Measurements from ENCODE around the gene MEGF11. TPM values are rescaled to one million over a fixed set of nuclear protein-coding genes. Genes with fewer than 3 reads are reported as not detected.

MEGF11 gene
- polyA plus RNA-seq, 3 donors from 2014 or later = not detected

DNA sequence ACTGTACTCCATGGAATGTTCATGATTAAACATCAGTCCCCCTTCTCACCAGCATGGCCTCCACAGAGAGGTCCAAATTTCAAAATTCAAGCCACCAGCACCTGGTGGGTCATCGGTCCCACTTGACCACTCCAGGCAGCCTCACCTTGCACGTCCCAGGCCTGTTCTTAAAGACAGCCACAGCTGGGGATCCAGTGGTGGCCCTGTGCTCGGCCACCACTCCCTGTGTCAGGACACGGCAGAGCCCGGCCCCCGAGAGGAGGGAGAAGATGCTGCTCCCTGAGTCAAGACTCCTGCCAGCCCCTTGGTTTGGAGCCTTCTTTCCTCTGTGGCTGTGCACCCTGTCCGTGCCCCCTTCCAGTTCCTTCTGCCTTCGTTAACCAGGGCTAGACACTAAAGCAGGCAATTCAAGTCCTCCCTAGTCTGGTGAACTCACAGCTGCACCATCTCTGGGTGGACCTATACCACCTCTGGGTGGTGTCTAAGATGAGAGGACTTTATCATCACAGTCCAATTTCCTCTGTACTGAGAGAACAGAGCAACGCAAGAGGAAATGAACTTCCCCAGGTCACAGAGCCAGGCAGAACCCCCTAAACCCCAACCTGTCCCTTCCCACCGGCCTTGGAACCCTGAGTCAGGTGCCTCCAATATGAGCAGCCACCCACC lies 97.1 kb downstream of the MEGF11 start:
- no peaks in the 10 kb centered on the region for H3K9me3 Mint-ChIP-seq
- H3K36me3 Mint-ChIP-seq = no peaks in the 10 kb centered on the region
- no peaks in the 10 kb centered on the region for H3K4me1 Mint-ChIP-seq
- no peak overlapping the region for H3K4me3 Mint-ChIP-seq
- H3K27me3 Mint-ChIP-seq (ENCODE audit: low read depth in 3 of 3) = peaks cover 0 to 3% (median 0%) of the 10 kb centered on the region in 3 donors
- no peak for DNase-seq
- H3K27ac Mint-ChIP-seq = no peak overlapping the region

DNA sequence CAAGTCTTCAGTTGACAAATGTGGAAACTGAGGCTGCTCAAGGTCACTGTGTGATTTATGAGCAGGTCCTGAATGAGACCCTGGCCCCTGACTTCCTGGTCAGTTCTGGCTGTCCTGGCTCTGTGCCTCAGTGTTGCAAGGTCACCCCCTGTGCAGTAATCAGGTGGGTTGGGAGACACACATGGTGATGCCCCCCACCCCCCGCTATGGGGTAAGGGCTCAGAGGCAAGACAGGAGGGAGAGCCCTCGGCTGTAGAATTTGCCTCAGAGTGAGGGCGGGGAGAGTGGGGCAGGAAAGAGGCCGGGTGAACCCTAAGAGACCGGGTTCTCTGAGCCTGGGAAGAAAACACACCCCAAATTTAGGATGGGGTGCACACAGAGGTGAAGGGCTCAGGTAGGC lies 98.5 kb downstream of the MEGF11 start:
- H3K4me3 Mint-ChIP-seq = no peak overlapping the region
- H3K27ac Mint-ChIP-seq = no peak overlapping the region
- H3K27me3 Mint-ChIP-seq (ENCODE audit: low read depth in 3 of 3) = peaks cover 0 to 3% (median 0%) of the 10 kb centered on the region in 3 donors
- no peaks in the 10 kb centered on the region for H3K9me3 Mint-ChIP-seq
- H3K36me3 Mint-ChIP-seq = no peaks in the 10 kb centered on the region
- no peaks in the 10 kb centered on the region for H3K4me1 Mint-ChIP-seq
- no peak for DNase-seq

DNA sequence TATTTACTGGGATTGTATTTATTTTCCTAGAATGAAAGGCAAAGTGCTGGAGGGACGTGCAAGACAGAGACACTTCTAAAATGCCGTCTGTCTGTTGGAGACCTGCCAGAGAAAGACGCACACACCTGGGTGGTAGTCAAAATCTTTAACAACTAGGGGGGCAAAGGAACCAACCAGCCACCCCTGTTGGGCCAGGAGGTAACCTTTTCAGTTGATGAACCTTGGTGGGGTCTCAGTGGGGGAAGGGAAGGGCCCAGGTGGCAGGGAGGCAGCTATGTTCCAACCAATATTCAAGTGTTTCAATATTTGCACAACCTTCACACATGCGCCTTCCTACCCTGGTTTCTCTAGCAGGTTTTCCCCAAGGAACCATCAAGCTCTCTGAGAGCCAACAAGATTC lies 99.0 kb downstream of the MEGF11 start:
- no peaks in the 10 kb centered on the region for H3K9me3 Mint-ChIP-seq
- no peak overlapping the region for H3K4me3 Mint-ChIP-seq
- H3K27me3 Mint-ChIP-seq (ENCODE audit: low read depth in 3 of 3) = peaks cover 0 to 3% (median 0%) of the 10 kb centered on the region in 3 donors
- no peaks in the 10 kb centered on the region for H3K36me3 Mint-ChIP-seq
- no peak overlapping the region for H3K27ac Mint-ChIP-seq
- DNase-seq = no peak
- no peaks in the 10 kb centered on the region for H3K4me1 Mint-ChIP-seq

DNA sequence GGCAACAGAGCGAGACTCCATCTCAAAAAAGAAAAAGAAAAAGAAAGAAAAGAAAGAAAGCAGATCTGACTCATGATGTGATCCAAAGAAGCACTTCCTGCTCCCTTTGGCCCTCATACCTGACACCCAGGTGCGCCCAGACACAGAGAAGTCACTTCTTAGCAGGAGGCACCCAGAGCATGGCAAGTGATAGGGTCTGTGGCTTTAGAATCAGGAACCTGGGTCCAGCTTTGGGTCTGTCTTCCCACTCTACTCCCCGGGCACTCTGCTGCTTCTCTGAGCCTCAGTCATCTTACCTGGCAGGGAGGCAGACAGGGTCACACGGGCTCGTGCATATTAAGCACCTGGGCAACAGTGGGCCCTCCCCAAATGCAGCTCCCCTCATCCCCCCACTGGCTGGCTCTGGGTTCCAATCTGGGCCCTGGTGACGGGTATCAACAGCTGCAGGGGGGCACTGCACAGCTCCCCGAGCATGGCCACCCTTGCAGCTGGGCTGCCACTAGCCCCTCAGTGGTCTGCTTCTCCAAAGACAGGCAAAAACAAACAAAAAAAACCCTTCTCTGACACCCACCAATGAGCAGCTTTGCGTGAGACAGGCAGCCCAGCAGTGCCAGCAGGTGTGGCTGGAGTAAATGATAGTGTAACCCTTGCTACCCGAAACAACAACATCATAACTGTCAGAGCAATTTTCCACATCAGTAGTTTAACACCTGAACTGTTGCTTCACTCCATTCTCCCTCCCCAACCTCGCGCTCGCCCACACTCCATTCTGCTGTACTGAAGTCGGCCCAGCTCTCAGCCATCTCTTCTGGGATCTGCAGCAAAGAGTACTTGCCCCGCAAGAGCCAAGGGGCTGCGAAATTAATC lies 99.8 kb downstream of the MEGF11 start:
- H3K4me1 Mint-ChIP-seq = no peaks in the 10 kb centered on the region
- H3K9me3 Mint-ChIP-seq = no peaks in the 10 kb centered on the region
- H3K4me3 Mint-ChIP-seq = no peak overlapping the region
- DNase-seq = no peak
- peaks cover 0 to 3% (median 0%) of the 10 kb centered on the region in 3 donors for H3K27me3 Mint-ChIP-seq (ENCODE audit: low read depth in 3 of 3)
- no peak overlapping the region for H3K27ac Mint-ChIP-seq
- no peaks in the 10 kb centered on the region for H3K36me3 Mint-ChIP-seq

DNA sequence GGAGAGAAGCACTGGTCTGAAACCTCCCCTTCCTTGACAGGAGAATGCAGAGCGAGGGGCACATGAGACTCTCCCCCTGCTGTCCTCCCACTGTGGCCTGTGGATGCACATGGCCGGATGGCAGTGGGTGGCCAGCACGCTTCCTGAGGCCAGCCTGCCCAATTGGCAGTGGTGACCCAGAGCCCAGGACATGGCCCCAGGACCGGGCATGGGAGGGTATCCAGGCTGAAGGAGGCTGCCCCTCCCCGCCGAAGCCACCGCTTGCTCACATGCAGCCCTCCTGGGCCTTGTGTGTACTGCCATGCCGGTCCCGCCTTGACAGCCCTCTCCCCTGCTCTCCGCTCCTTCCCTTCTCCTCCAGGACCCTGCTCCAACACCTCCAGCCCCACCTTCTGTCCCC lies 100.9 kb downstream of the MEGF11 start:
- Mint-ChIP-seq H3K4me3 (no peak overlapping the region), H3K27ac (no peak overlapping the region), H3K4me1 (no peaks in the 10 kb centered on the region), H3K27me3 (ENCODE audit: low read depth in 3 of 3) (peaks cover 0 to 3% (median 0%) of the 10 kb centered on the region in 3 donors), H3K9me3 (no peaks in the 10 kb centered on the region), H3K36me3 (no peaks in the 10 kb centered on the region)
- no peak for DNase-seq

DNA sequence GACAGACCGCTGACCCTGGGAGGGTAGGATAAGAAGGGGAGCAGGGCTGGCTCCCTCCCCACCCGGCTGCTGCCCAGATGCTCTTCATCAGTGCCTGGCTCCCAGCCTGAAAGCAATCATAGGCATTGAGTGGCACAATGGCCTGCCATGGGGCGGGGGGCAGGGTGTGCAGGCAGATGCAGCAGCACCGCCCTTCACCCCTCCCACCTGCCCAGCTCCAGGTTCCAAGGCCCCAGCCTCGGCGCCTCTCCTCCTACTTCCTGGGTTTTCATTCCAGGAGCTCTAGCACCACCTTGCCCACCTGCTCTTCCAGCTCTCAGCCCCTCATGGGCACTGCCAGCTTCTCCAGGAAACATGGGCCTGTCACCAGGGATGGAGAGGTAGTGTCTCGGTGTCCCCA lies 101.7 kb downstream of the MEGF11 start:
- no peak for DNase-seq
- H3K4me3 Mint-ChIP-seq = no peak overlapping the region
- peaks cover 0 to 3% (median 2%) of the 10 kb centered on the region in 3 donors for H3K27me3 Mint-ChIP-seq (ENCODE audit: low read depth in 3 of 3)
- no peaks in the 10 kb centered on the region for H3K9me3 Mint-ChIP-seq
- no peak overlapping the region for H3K27ac Mint-ChIP-seq
- H3K36me3 Mint-ChIP-seq = no peaks in the 10 kb centered on the region
- no peaks in the 10 kb centered on the region for H3K4me1 Mint-ChIP-seq

DNA sequence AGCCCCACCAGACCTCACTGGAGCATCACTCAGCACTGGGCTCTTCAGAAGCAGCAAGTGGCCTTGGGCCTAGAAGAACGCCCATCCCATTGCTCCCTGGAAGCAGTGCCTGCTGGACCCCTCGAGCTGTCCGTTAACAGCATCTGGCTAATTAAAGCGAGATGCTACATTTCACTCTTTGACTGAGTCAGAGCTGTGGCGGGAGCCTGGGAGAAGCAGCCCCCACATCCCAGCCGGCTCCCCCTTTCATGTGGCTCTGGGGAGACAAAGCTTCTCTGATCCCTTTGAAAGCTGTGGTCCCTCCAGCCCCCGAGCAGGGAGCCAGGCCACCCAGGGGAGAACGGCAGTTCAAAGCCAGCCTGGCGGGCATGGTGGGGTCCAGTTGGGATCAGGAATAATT lies 103.7 kb downstream of the MEGF11 start:
- no peaks in the 10 kb centered on the region for H3K9me3 Mint-ChIP-seq
- no peaks in the 10 kb centered on the region for H3K4me1 Mint-ChIP-seq
- peaks cover 0 to 3% (median 3%) of the 10 kb centered on the region in 3 donors for H3K27me3 Mint-ChIP-seq (ENCODE audit: low read depth in 3 of 3)
- H3K4me3 Mint-ChIP-seq = no peak overlapping the region
- no peak overlapping the region for H3K27ac Mint-ChIP-seq
- DNase-seq = no peak
- H3K36me3 Mint-ChIP-seq = no peaks in the 10 kb centered on the region

DNA sequence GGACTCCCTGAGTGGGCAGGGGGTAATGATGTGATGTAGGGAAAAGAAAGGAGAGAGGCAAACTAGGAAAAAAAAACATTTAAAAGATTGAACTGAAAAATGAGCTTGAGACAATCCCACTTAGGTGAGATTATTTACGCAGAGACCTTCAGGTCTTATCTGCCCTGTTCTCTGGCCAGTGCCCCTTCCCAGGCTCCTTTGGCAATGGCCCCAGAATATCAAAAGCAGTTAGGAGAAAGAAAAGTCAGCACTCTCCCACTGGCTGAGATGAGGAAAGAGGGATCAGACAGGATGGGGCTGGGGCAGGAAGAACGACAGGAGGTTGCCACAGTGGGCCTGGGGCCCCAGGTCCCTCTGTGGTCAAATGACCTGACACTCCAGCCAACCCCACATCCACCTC lies 105.4 kb downstream of the MEGF11 start:
- H3K9me3 Mint-ChIP-seq = no peaks in the 10 kb centered on the region
- H3K27me3 Mint-ChIP-seq (ENCODE audit: low read depth in 3 of 3) = peaks cover 0 to 3% (median 0%) of the 10 kb centered on the region in 3 donors
- no peak for DNase-seq
- H3K4me1 Mint-ChIP-seq = no peaks in the 10 kb centered on the region
- no peak overlapping the region for H3K4me3 Mint-ChIP-seq
- no peaks in the 10 kb centered on the region for H3K36me3 Mint-ChIP-seq
- H3K27ac Mint-ChIP-seq = no peak overlapping the region

DNA sequence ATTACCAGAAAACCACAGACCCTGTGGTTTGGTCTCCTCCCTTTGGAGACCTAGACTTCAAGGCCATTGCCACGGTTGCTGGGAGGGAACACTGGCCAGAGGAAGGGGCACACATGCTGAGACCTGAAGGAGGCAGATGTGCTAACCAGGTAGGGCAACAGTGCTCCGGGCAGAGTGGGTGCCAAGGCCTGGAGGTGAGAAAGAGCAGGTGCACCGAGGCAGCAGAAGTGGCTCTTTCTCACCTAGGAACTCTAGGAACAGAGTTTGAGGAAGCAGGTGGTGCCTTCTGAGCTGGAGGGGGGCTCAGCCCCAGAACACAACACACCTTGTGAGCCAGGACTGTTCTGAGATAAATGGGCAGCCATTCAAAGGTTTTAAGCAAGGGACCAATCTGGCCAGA lies 106.1 kb downstream of the MEGF11 start:
- no peaks in the 10 kb centered on the region for H3K4me1 Mint-ChIP-seq

DNA sequence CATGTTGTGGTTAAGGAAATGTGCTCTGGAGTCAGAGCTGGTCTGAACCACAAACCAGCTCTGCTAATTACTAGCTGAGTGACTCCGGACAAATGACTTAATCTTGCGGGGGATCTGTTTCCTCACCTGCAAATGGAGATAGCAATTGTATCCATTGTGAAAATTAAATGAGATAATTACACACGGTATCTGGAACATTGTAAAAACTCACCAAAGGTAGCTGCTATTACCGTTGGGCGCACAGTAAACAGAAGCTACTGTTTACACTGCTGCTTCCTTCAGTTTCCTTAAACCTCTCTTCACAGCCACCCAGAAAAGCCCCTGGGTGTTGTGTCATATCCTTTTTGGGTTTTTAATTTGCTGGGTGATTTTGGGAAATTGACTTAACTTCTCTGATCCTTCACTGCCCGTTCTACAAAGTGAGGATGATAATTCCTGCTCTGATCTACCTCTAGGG lies 107.8 kb downstream of the MEGF11 start:
- no peak for DNase-seq
- H3K9me3 Mint-ChIP-seq = no peaks in the 10 kb centered on the region
- H3K36me3 Mint-ChIP-seq = no peaks in the 10 kb centered on the region
- H3K27me3 Mint-ChIP-seq (ENCODE audit: low read depth in 3 of 3) = peaks cover 0 to 3% (median 0%) of the 10 kb centered on the region in 3 donors
- no peak overlapping the region for H3K27ac Mint-ChIP-seq
- H3K4me1 Mint-ChIP-seq = no peaks in the 10 kb centered on the region
- H3K4me3 Mint-ChIP-seq = no peak overlapping the region

More for the DNA sequence above, 106.1 kb downstream of the MEGF11 start:
- Mint-ChIP-seq H3K27me3 (ENCODE audit: low read depth in 3 of 3) (peaks cover 0 to 3% (median 0%) of the 10 kb centered on the region in 3 donors), H3K9me3 (no peaks in the 10 kb centered on the region), H3K27ac (no peak overlapping the region), H3K4me3 (no peak overlapping the region), H3K36me3 (no peaks in the 10 kb centered on the region)
- no peak for DNase-seq

DNA sequence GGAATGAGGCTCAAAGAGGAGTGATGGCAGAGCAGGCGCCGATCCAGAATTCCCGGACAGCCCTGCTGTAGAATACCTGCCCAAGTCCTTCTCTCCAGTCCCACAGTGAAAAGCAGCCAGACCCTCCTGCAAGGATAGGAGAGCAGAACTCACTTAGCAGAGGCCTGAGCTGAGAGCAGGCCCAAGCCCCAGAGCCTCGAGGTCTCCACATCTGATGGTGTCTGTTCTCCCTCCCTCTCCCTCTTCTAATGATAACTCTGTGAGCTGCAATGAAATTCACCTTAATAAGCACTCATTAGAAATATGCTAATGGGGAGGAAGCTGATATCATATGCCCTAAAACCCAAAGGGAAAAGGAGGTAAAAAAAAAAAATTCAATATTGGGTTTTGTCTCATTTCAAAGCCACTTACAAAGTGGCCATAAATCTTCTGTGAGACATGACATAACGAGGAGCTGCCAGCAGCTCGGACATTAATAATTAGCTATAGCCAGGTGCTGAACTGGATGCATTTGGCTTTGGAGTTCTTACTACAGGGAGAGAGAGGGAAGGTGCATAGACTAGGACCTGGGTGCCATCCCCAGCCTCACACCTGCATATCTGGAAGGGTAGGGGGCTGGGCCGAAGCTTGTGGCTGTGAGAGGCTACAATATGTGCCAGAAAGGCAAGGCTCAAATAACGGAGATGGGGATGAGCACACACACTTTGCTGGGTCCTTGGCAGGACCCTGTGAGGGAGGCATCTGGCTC lies 108.4 kb downstream of the MEGF11 start:
- H3K36me3 Mint-ChIP-seq = no peaks in the 10 kb centered on the region
- no peak overlapping the region for H3K4me3 Mint-ChIP-seq
- H3K27ac Mint-ChIP-seq = no peak overlapping the region
- no peak for DNase-seq
- no peaks in the 10 kb centered on the region for H3K9me3 Mint-ChIP-seq
- H3K4me1 Mint-ChIP-seq = no peaks in the 10 kb centered on the region
- peaks cover 0 to 3% (median 0%) of the 10 kb centered on the region in 3 donors for H3K27me3 Mint-ChIP-seq (ENCODE audit: low read depth in 3 of 3)

DNA sequence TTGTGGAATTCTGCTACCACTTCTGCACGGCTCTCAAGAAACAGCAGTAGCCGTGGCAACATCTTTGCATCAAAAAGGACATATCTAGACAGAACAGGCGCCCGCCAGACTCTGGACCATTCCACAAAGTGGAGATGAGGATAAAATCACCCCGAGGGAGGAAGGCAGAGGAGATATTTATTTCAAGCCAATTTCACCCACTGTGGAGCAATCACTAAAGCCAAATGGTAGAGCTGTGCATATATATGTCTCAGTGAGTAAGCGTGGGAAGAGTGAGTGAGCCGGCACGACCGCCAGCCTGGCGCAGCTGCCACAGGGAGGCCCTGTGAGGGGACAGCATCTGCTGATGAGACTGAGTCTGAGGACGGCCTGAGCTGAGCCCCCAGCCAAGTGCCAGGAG lies 111.3 kb downstream of the MEGF11 start:
- H3K27me3 Mint-ChIP-seq (ENCODE audit: low read depth in 3 of 3) = peaks cover 0 to 3% (median 3%) of the 10 kb centered on the region in 3 donors
- no peak overlapping the region for H3K27ac Mint-ChIP-seq
- H3K9me3 Mint-ChIP-seq = no peaks in the 10 kb centered on the region
- no peak overlapping the region for H3K4me3 Mint-ChIP-seq
- DNase-seq = no peak
- H3K36me3 Mint-ChIP-seq = no peaks in the 10 kb centered on the region
- H3K4me1 Mint-ChIP-seq = no peaks in the 10 kb centered on the region

DNA sequence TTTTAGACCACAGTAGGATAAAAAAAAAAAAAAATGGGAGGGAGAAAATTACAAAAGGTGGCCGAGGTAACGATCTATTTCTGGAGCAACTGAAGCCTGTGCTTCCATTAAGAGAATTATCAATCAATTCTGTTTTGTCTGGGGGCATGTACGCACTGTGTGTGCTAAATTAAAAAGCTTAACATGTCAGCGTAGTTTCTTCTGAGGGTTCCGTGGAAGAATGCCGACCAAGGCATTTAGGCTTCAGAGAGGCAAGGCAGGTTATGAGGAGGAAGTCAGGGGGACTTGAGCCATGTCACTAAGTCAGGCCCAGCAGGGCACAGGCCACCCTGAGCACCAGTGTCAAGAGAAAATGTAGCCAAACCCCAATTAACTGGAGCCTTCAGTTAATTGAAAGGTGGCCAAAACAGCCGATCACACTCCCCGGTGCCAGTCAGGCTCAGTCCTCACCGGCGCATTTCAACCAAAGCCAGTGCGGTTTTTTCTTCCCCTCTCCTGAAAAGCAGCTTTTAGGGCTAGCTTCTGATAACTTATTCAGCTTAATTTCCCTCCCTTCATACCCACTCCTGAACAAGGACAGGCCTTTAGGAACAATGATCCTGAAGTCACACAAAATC lies 113.9 kb downstream of the MEGF11 start:
- H3K4me1 Mint-ChIP-seq = no peaks in the 10 kb centered on the region
- no peak overlapping the region for H3K27ac Mint-ChIP-seq
- H3K9me3 Mint-ChIP-seq = no peaks in the 10 kb centered on the region
- H3K36me3 Mint-ChIP-seq = no peaks in the 10 kb centered on the region
- H3K27me3 Mint-ChIP-seq (ENCODE audit: low read depth in 3 of 3) = peaks cover 0 to 3% (median 0%) of the 10 kb centered on the region in 3 donors
- no peak for DNase-seq
- H3K4me3 Mint-ChIP-seq = no peak overlapping the region

Data from immature natural killer cell (primary cell).